ENCODE measurements around the gene TRIM14.

DNA sequence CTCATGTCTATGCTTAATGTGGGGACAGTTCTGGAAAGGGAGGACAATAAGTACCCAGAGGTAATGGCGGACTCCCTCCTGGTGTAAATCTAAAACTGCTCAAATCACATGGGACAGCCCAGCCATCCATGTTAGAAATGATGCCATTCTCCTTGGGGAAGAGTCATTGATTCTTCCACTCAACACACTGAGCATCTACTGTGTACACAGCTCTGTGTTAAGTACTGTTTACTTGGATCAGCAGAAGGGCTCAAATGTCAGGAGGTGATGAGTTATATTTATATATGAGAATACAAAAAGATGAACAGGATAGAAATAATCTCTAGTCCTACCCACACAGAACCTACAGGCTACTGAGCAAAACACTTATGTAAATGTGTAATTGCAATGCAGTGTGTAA is 94.3 kb downstream of the TRIM14 start:
- TF ChIP-seq POLR2A (IDR thresholded peaks at IDR 0.05) = no peak
- TF ChIP-seq, protein P1, sequence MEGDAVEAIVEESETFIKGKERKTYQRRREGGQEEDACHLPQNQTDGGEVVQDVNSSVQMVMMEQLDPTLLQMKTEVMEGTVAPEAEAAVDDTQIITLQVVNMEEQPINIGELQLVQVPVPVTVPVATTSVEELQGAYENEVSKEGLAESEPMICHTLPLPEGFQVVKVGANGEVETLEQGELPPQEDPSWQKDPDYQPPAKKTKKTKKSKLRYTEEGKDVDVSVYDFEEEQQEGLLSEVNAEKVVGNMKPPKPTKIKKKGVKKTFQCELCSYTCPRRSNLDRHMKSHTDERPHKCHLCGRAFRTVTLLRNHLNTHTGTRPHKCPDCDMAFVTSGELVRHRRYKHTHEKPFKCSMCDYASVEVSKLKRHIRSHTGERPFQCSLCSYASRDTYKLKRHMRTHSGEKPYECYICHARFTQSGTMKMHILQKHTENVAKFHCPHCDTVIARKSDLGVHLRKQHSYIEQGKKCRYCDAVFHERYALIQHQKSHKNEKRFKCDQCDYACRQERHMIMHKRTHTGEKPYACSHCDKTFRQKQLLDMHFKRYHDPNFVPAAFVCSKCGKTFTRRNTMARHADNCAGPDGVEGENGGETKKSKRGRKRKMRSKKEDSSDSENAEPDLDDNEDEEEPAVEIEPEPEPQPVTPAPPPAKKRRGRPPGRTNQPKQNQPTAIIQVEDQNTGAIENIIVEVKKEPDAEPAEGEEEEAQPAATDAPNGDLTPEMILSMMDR (IDR thresholded peaks at IDR 0.05) = no peak

All from ovary (tissue), 3 donors.